SK-N-SH (cell line): ENCODE data around the gene SHF. TPM values are rescaled to one million over a fixed set of nuclear protein-coding genes. Genes with fewer than 3 reads are reported as not detected.
A peak's percentile ranks its signal among the peaks of the same experiment; 100 is the strongest.
"Not testable (repeated sequence)": the region's sequence is repeated elsewhere in the genome, so short reads cannot be mapped to it uniquely, and the experiment has no call there.

Experiments
- CTCF ChIA-PET: fragments of 300-600, 350-600 bp; formaldehyde crosslinking; extraction: SDS; loops from one replicate; lab custom pipeline; 2021; lab: Yijun Ruan, JAX
- POLR2A ChIA-PET: fragments of 350-600 bp; sonication (Branson Sonifier 250); formaldehyde crosslinking; extraction: SDS; loops from one replicate; lab custom pipeline; 2020; ENCODE audit warnings: antibody characterized with exemption, inconsistent platforms; lab: Yijun Ruan, JAX
- DNase-seq: peaks from one replicate; pipeline ENCODE4 v3.0.0; 2012
- H2AFZ ChIP-seq: fragments of 200-600 bp; sonication (generic); 2 replicates; pipeline ENCODE4 v1.8.1; 2016; ENCODE audit warnings: antibody characterized with exemption, mild to moderate bottlenecking, low read depth
- H3F3A ChIP-seq: fragments of 200-600 bp; sonication (generic); replicated peaks from 2 replicates; pipeline ENCODE3; 2016; ENCODE audit warnings: antibody characterized with exemption, mild to moderate bottlenecking; ENCODE audit not compliant: insufficient read depth
- H3K27ac ChIP-seq, 2 experiments: fragments of 200-500 bp in 1 of 2; fragments of 200-600 bp in 1 of 2; sonication (Bioruptor generic) in 1 of 2; sonication (generic), shearing (Covaris generic) in 1 of 2; 2 replicates each; pipeline versions ENCODE4 v1.5.1 to v1.6.1; 2014 to 2016; ENCODE audit warnings: low read depth in 2 of 2, inconsistent platforms in 1 of 2, low read length in 1 of 2, mild to moderate bottlenecking in 1 of 2, mixed read lengths in 1 of 2
- H3K27me3 ChIP-seq: fragments of 200-600 bp; sonication (generic), shearing (Covaris generic); 2 replicates; pipeline ENCODE4 v1.6.1; 2016; ENCODE audit warnings: mixed run types; ENCODE audit not compliant: insufficient read depth
- H3K36me3 ChIP-seq, 2 experiments: fragments of 200-500 bp in 1 of 2; fragments of 200-600 bp in 1 of 2; sonication (Bioruptor generic) in 1 of 2; sonication (generic) in 1 of 2; replicated peaks in 1 of 2; 2 replicates each; pipeline versions ENCODE3 to v1.5.1; 2014 to 2016; ENCODE audit warnings: low read length in 1 of 2, mild to moderate bottlenecking in 1 of 2; ENCODE audit not compliant: insufficient read depth in 2 of 2, control insufficient read depth in 1 of 2
- H3K4me1 ChIP-seq, 2 experiments: fragments of 200-500 bp in 1 of 2; fragments of 200-600 bp in 1 of 2; sonication (Bioruptor generic) in 1 of 2; sonication (generic), shearing (Covaris generic) in 1 of 2; 2 replicates each; pipeline versions ENCODE4 v1.5.1 to v1.6.1; 2014 to 2016; ENCODE audit warnings: low read depth in 1 of 2, low read length in 1 of 2, mixed run types in 1 of 2; ENCODE audit not compliant: insufficient read depth in 2 of 2, control insufficient read depth in 1 of 2
- H3K4me2 ChIP-seq: fragments of 200-600 bp; sonication (generic), shearing (Covaris generic); 2 replicates; pipeline ENCODE4 v1.6.1; 2017; ENCODE audit warnings: mixed run types
- H3K4me3 ChIP-seq, 2 experiments: fragments of 200-500 bp in 1 of 2; fragments of 200-600 bp in 1 of 2; sonication (Bioruptor generic) in 1 of 2; sonication (generic), shearing (Covaris generic) in 1 of 2; 2 replicates each; pipeline versions ENCODE4 v1.5.1 to v1.8.1; 2014 to 2016; ENCODE audit warnings: low read depth in 2 of 2, inconsistent platforms in 1 of 2, low read length in 1 of 2, mild to moderate bottlenecking in 1 of 2, mixed read lengths in 1 of 2, moderate library complexity in 1 of 2
- H3K79me2 ChIP-seq: fragments of 200-600 bp; sonication (generic); 2 replicates; pipeline ENCODE4 v1.8.1; 2017; ENCODE audit warnings: mild to moderate bottlenecking; ENCODE audit not compliant: insufficient read depth
- H3K9ac ChIP-seq: fragments of 200-600 bp; sonication (generic); 2 replicates; pipeline ENCODE4 v1.6.1; 2017; ENCODE audit warnings: mixed run types
- H3K9me2 ChIP-seq: fragments of 200-600 bp; sonication (generic); 2 replicates; pipeline ENCODE4 v1.6.1; 2017; ENCODE audit warnings: mixed run types
- H3K9me3 ChIP-seq: fragments of 200-600 bp; sonication (generic); 2 replicates; pipeline ENCODE4 v1.6.1; 2017; ENCODE audit warnings: mixed run types, mild to moderate bottlenecking, moderate library complexity
- H4K20me1 ChIP-seq: fragments of 200-600 bp; sonication (generic); 2 replicates; pipeline ENCODE4 v1.6.1; 2017; ENCODE audit warnings: mild to moderate bottlenecking, mixed run types; ENCODE audit not compliant: insufficient read depth
- GABPA ChIP-seq: IDR thresholded peaks from 2 replicates; pipeline ENCODE4 v1.4.0; 2012; ENCODE audit warnings: low read depth, mild to moderate bottlenecking
- GATA2 ChIP-seq: sonication (generic); formaldehyde crosslinking; IDR thresholded peaks from 2 replicates; pipeline ENCODE4 v1.5.0; 2020; ENCODE audit warnings: mild to moderate bottlenecking, missing genetic modification reagents
- MAX ChIP-seq: IDR thresholded peaks from 2 replicates; pipeline ENCODE4 v1.4.0; 2012; ENCODE audit warnings: low read depth
- MXI1 ChIP-seq: IDR thresholded peaks from 2 replicates; pipeline ENCODE4 v1.6.1; 2012; ENCODE audit warnings: mild to moderate bottlenecking, low read depth, low read length, improper control_type of control experiment
- NRF1 ChIP-seq: IDR thresholded peaks from 2 replicates; pipeline ENCODE4 v1.6.1; 2012; ENCODE audit warnings: low read depth, mild to moderate bottlenecking, low read length
- POLR2AphosphoS5 ChIP-seq: IDR thresholded peaks from 2 replicates; pipeline ENCODE4 v1.6.1; 2012; ENCODE audit warnings: low read depth, low read length
- RAD21 ChIP-seq: IDR thresholded peaks from 2 replicates; pipeline ENCODE4 v1.6.1; 2012; ENCODE audit warnings: mild to moderate bottlenecking, low read length
- REST ChIP-seq: IDR thresholded peaks from 2 replicates; pipeline ENCODE4 v1.6.1; 2012; ENCODE audit warnings: mild to moderate bottlenecking, low read depth, low read length, moderate library complexity
- TAF1 ChIP-seq: IDR thresholded peaks from 2 replicates; pipeline ENCODE4 v1.6.1; 2012; ENCODE audit warnings: low read depth, mild to moderate bottlenecking, low read length, moderate library complexity, borderline replicate concordance
- TCF12 ChIP-seq: IDR thresholded peaks from 2 replicates; pipeline ENCODE4 v1.4.0; 2012
- TEAD4 ChIP-seq: IDR thresholded peaks from 2 replicates; pipeline ENCODE4 v1.4.0; 2012; ENCODE audit warnings: mild to moderate bottlenecking, borderline replicate concordance; ENCODE audit not compliant: insufficient read depth
- WGBS: methylation state at CpG from one replicate; pipeline ENCODE4 v1.1.6; 2017; ENCODE audit warnings: low lambda C conversion rate; 5-methylcytosine and 5-hydroxymethylcytosine counted together
- polyA plus RNA-seq, 3 experiments: library from polyadenylated mRNA; depleted of rRNA; stranded (reverse); fragments of >200 nt; gene quantifications; 2 replicates each; pipeline ENCODE4 v1.2.3, GENCODE V29; 2012

The SHF gene
- 4.4 and 5.5 TPM in 2 replicates for polyA plus RNA-seq (2012; rRNA removed)
- 3.3 and 4.2 TPM in 2 replicates for polyA plus RNA-seq (2012; cell fraction: cytosol; rRNA removed)
- 4.8 and 7.5 TPM in 2 replicates for polyA plus RNA-seq (2012; cell fraction: nucleus; rRNA removed)

- CTCF ChIA-PET, result interaction anchor here (1.2 to 4.9 kb wide), 5 partner anchors 10 to 270 kb away, joined by 3 to 30 read pairs (median 7); no protein-coding TSS in a partner anchor
- peaks cover 4% of the 10 kb centered on the region for H3F3A ChIP-seq
- H3K79me2 ChIP-seq, result no peaks in the 10 kb centered on the region
- H3K27ac ChIP-seq, result peak within 1 kb of the TSS in 1 of 2 experiments; percentile 87; a peak in 2 of 4 replicates
- H3K4me1 ChIP-seq, result peaks cover 12 to 42% of the 10 kb centered on the region in 2 experiments; a peak in 3 of 4 replicates
- TF ChIP-seq TEAD4, result no peak
- no peak for TF ChIP-seq NRF1
- no peak for TF ChIP-seq TCF12
- TF ChIP-seq GABPA, result no peak
- no peak for TF ChIP-seq RAD21
- TF ChIP-seq POLR2AphosphoS5, result peak; percentile 48; the same call in 1 of the 2 replicates
- no peak for TF ChIP-seq MAX
- no peak for TF ChIP-seq REST
- TF ChIP-seq TAF1, result peak; percentile 65
- peak; percentile 57; the same call in 1 of the 2 replicates for TF ChIP-seq MXI1
- TF ChIP-seq GATA2 (CRISPR knock-in tag), result no peak
- H3K9me2 ChIP-seq, result no peaks in the 10 kb centered on the region
- H4K20me1 ChIP-seq, result no peaks in the 10 kb centered on the region
- POLR2A ChIA-PET, result interaction anchor here (0.6 to 6.4 kb wide), 9 partner anchors 11 to 70 kb away, joined by 3 to 97 read pairs (median 5); no protein-coding TSS in a partner anchor
- H3K36me3 ChIP-seq, result no peaks in the 10 kb centered on the region
- H2AFZ ChIP-seq, result peak within 1 kb of the TSS; percentile 97
- no peaks in the 10 kb centered on the region for H3K9me3 ChIP-seq
- no peaks in the 10 kb centered on the region; the same call in 1 of the 2 replicates for H3K27me3 ChIP-seq
- peak within 1 kb of the TSS; percentile 74 to 78 for H3K4me3 ChIP-seq
- H3K9ac ChIP-seq, result peak within 1 kb of the TSS; percentile 68
- DNase-seq, result peak; percentile 93
- WGBS, result 25% methylated on average over 23 of the region's 57 CpGs
- H3K4me2 ChIP-seq, result peak within 1 kb of the TSS; percentile 97
Measured at GRCh38 chr15:45187894-45188830, at the start of gene SHF. Gene SHF, minus strand, starts transcription at chr15:45187966. Its CDS starts 15 bp downstream, at chr15:45187951.

- H3K4me1 ChIP-seq, H3K9ac ChIP-seq, H3K27ac ChIP-seq, H3K27me3 ChIP-seq, H3K79me2 ChIP-seq, H3K4me3 ChIP-seq, POLR2A ChIA-PET, H3F3A ChIP-seq, H2AFZ ChIP-seq, H3K4me2 ChIP-seq, H3K9me2 ChIP-seq, H3K9me3 ChIP-seq, DNase-seq, H3K36me3 ChIP-seq, H4K20me1 ChIP-seq: not testable (repeated sequence)
- 13% methylated on average over 5 of the region's 6 CpGs for WGBS
- CTCF ChIA-PET, result interaction anchor here (1.0 to 1.8 kb wide), 3 partner anchors 11 to 32 kb away, joined by 3 to 8 read pairs (median 3); no protein-coding TSS in a partner anchor
Measured at GRCh38 chr15:45236806-45237205, 49.0 kb upstream of the SHF start.
